NCI-H524 (cell line): Measurements from ENCODE around the gene KCND2.
"Not testable (repeated sequence)": the region's sequence is repeated elsewhere in the genome, so short reads cannot be mapped to it uniquely, and the experiment has no call there.

Experiments used
- DNase-seq, 2 experiments: peaks; one replicate each; lab custom pipeline; 2025; lab: John Stamatoyannopoulos, UW

Gene KCND2

GRCh38 chr7:120502132-120502531, 229.2 kb downstream of the KCND2 start:
- DNase-seq, result no peak

DNA sequence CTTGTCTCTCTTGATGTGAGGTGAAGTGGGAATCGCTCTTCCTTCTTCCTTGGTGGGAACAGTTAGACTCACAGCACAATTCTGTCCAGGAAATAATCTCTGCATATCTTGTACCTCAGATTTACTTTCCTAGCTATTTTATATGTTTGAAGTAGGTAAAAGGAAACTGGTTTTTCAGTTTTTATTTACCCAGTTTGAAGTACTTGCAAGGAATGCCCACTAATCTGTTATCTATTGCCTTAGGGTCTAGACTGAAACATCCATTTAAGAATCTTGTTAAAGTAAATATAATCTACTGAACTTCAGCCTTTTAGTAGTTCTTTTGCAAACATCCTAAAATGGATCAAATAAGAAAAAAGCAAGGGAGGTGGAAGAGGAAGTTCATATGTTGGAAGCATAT, 229.8 kb downstream of the KCND2 start:
- no peak for DNase-seq

DNA sequence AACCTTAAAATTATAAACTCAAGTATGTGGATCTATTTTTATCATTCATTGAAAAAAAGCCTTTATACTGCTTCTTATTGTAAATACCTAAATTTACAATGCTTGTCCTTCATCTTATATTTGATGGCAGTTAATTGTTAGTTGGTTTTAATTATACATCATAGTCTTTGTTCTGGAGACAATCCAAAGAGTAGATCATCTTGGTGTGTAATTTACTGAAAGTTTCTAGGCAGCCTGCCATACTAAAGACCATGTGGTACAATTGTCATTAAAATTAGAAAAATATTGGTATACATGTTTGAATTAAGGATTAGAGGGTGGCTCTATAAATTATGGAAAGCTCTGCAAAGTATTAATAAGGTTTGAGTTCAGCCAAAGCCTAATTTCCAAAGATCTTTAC, 231.4 kb downstream of the KCND2 start:
- DNase-seq, result no peak

DNA sequence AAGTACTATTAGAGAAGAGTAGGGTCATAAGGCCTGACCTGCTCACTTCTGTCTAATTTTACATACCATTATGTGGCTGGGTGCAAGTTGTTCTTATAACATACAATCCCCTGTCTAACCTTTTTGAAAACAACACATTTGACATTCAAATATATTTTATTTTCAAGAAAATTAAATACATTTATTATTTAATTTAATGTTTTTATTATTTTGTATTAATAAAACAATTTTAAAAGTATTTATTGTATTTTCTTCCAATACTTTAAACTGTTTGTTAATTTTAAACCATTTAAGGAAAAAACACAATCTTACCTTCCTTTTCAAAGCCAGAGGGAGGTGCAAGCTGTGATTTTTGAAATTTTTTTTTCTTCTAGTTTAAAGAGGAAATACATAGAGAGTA, 232.8 kb downstream of the KCND2 start:
- DNase-seq, result no peak

DNA sequence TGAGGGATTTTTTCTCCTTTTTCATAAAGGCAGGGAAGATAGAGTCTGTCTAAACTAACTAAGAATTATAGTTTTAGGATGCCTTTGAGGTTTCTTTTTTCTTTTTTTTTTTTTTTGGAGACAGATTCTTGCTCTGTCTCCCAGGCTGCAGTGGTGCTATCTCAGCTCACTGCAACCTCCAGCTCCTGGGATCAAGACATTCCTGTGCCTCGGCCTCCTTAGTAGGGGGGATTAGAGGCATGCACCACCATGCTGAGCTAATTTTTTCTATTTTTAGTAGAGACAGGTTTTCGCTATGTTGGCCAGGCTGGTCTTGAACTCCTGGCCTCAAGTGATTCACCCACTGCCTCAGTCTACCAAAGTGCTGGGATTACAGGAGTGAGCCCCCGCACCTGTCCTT, 239.7 kb downstream of the KCND2 start:
- no peak for DNase-seq

GRCh38 chr7:120519224-120519623, 246.2 kb downstream of the KCND2 start:
- DNase-seq, result no peak

DNA sequence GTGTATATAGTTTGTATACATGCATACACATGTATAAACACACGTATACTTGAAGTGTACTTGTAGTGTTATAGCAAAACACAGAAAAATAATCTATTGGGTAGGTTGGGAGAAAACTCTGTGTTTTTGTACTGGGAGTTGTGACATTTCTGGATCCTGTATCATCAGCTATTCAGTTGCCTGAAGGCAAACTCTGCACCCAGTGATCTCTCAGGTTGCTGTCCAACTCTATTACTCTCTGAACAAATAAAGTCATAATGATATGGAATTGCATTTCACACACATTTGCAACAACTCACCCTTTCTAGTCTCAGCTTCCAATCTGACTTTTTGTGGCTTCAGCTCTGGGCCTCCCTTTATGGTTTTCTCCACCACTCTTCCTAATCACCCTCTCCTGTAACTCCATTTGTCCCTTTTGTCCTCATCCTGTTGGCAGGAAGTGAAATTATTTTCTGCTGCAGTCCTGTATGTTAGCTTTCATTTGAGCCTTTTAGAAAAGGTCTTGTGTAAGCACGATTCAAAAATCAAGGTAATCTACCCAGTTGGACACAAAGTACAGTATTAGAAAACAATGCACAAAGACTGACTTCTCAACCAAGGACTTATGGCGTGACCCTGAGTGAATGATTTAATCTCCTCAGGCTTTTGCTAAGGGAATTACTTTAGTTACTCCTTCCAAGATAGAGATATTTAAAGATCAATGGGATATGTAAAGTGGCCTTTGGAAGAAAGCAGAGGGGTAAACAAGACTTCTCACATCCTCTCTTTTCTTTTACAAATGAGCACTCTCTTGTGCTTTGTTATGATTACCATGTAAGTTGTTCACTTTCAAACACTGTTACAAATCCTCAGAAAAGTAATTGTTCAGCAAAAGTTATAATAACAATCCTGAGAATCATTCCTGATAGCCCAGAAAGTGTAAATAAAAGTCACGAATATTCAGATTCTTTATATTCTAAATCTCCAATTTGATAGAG, 249.1 kb downstream of the KCND2 start:
- DNase-seq, result no peak

DNA sequence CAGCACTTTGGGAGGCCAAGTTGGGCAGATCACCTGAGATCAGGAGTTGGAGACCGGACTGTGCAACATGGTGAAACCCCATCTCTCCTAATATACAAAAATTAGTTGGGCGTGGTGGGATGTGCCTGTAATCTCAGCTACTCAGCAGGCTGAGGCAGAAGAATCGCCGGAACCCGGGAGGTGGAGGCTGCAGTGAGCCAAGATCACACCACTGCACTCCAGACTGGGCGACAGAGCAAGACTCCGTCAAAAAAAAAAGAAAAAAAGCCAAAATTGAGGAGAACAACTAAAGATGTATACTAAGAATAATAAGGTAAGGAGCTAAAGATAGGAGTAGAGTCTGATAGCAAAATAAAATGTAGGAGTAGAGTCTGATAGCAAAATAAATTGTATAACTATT, 251.0 kb downstream of the KCND2 start:
- no peak for DNase-seq

DNA sequence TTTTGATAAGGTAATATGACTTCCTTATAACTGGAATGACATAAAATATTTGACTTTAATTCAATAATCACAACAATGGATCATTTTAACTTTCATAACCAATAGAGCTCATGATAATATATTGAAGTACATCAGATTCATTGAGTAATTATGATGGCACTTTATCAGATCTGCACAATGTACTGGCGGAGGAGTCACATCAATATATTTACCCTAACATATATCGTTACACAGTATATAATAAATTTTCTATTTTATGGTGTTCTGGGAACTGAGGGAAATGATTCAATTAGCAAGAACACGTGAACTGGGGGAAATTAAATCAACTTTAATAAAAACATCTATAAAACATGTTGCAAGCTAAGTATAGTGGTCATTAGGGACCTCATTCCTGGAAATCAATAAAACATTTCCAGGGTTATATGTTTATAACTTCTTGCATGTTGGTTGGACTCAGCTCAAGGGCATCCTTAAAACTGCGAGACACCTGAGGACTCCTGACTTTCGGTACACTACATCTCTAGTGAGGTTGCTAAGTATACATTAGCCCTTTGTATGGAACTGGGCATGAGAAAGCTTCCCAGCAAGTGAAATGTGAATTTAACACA, 254.0 kb downstream of the KCND2 start:
- no peak for DNase-seq

GRCh38 chr7:120529736-120530135, 256.8 kb downstream of the KCND2 start:
- DNase-seq, result no peak

DNA sequence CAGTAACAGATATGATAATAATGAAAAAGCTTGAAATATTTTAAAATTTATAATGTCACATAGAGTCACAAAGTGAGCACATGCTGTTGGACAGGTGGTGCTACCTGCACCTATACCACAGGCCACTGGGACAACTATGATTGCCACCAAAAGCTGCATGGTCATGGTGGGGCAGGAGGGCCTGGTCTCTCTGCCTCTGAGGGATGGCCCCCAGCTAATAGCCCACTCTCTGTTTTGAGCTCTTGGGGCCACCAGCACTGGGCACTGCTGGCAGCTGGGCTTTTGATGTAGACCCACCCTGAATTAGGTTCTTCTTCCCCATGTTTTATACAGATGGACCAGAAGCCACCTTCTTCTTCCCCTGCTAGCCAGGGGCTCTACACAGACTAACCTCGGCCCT, 265.4 kb downstream of the KCND2 start:
- DNase-seq, result no peak

- DNase-seq, result no peak
These were observed 266.3 kb downstream of the KCND2 start for GRCh38 chr7:120539321-120539720.

DNA sequence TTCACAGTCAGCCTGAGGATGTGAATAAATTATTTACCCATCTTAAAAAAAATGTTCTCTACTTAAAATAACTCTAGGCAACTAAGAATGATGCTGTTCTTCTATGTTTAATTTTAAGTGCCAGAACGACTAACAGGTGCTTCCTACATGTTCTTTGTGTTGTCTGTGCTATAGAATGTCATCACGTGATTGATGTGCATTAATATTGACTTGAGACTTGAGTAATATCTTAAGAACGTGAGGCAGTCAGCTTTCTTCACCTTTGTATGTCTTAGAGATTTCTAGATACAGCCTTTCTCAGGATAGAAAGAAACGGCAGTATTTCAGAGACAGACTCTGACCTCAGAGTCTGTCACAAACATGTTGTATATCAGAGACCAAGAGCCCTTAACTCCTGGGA, 274.6 kb downstream of the KCND2 start:
- DNase-seq, result no peak

- DNase-seq, result peak in 1 of 2 experiments; percentile 31
These were observed 277.6 kb downstream of the KCND2 start for GRCh38 chr7:120550494-120551048.

DNA sequence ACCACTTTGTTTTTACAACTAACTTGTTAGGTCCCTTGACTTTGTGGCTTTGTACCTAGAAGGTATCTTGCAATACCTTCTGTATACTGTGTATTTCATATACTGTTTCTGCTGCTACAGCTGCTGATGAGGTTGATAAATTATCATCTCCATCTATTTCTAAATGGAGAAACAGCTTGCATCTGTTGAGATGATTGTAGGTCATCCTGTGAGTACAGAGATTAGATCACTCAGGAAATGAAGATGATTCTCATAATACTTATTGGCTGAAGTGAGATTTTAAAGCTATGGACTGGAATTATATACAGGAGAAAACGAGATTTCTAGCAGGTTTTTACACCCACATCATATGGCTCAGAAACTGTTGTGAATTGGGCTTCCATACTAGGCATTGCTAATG, 280.5 kb downstream of the KCND2 start:
- peak; percentile 28 to 76 for DNase-seq

- peak; percentile 30 to 70 for DNase-seq
These were observed 282.1 kb downstream of the KCND2 start for GRCh38 chr7:120554960-120555571.

GRCh38 chr7:120564145-120564544, 291.2 kb downstream of the KCND2 start:
- no peak for DNase-seq

DNA sequence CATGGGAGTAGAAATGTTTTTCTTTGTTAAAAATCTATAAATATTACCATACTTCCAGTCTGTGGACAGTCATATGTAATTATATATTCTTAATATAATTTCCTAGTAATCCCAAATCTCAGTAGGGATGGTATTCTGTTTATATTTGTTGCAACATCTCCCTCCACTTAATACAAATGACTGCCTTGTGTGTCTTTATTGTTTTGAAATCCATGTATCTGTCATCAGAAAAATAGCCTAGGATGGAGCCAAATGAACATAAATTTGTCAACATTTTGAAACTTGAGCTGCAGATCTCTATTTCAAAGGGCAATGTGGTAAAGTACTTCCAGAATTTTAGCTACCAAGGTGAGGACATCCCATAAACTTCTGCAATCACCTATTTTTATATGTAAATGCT, 294.2 kb downstream of the KCND2 start:
- DNase-seq, result no peak

DNA sequence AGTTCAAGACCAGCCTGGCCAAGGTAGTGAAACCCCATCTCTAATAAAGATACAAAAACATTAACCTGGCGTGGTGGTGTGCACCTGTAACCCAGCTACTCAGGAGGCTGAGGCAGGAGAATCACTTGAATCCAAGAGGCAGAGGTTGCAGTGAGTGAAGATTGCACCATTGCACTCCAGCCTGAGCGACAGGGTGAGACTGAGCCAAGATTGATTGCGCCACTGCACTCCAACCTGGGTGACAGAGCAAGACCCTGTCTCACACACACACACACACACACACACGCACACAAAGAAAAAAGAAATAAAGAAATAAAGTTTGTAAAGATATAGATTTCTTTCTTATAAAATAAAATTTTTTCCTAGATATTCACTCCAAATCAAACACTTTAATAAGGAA, 305.7 kb downstream of the KCND2 start:
- DNase-seq, result not testable (repeated sequence)

DNA sequence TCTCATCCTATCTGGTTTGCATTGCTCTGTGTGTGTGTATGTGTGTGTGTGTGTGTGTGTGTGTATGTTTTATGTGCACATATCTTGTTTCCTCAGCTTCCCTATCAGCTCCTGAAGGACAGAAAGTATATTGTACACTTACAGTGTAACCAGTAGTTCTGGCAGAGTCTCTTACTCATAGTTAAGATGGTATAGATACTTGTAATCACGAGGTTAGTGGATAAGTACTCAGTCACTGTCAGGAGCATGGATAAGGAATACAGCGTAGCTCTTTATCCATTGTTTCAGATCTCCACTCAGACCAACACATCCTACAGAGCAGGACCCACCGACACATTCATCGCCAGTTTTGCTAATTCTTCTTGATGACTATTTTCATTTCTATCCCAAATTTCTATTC, 309.9 kb downstream of the KCND2 start:
- no peak for DNase-seq

GRCh38 chr7:120583899-120584586, 311.1 kb downstream of the KCND2 start:
- peak; percentile 2 to 86 for DNase-seq

- DNase-seq, result no peak
These were observed 313.6 kb downstream of the KCND2 start for GRCh38 chr7:120586571-120586970.
